NK-92 (cell line): Measurements from ENCODE around the gene ALDH5A1.

Experiments used
- DNase-seq: peaks from one replicate; lab custom pipeline; 2025; ENCODE audit not compliant: unreplicated experiment; lab: John Stamatoyannopoulos, UW

ALDH5A1 gene

DNA sequence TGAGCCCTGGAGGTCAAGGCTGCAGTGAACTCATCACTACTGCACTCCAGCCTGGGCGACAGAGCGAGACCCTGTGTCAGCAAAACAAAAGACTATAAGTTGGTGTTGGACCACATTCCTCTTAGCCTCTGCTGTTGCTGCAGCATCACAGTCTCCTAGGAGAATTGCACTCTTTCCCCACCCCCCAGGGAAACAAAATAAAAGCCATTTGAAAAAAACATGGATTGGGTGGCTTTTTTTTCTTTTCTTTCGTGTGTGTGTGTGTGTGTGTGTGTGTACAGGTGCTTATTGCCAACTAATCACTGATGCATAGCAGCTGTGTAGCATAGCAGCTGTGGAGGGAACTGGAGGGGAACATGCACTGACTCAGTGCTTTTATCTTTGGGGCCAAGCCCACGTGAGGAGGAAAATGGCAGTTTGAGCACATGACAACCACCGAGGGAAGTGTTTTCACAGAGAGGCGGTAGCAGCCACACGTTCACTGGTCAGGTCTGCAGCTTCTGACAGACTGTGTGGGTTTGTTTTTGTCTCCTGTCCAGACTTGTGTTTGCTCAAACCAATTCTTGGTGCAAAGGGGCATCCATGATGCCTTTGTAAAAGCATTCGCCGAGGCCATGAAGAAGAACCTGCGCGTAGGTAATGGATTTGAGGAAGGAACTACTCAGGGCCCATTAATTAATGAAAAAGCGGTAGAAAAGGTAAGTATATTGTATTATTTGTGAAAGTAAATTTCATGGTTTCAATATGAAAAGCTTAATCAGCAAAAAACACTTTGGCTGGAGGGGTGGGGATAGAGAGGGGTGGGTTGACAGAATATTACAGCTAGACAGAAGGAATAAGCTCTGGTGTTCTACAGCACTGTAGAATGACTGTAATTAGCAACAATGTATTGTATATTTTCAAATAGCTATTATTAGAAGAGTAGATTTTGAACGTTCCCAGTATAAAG, 27.7 kb downstream of the ALDH5A1 start:
- no peak for DNase-seq

- DNase-seq, result no peak
Observed at GRCh38 chr6:24524329-24524728, 29.6 kb downstream of the ALDH5A1 start.

DNA sequence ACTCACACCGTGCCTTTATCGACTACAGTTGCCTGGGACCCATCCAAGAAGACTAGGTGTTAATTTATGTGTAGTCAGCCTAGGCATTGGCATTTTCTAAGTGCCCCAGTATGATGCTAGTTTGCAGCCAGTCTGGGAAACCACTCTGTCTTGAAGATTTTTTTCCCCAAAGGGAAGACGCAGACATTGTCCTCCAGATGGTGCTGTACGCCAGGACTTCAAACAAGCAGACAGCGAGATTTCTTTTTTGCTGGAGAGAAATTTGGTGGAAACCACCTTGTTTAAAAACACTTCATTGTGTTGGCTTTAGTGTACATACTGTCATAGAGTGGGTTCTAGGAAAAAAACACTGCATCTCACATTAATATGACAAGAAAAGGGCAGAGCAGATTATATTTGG, 30.0 kb downstream of the ALDH5A1 start:
- no peak for DNase-seq

DNA sequence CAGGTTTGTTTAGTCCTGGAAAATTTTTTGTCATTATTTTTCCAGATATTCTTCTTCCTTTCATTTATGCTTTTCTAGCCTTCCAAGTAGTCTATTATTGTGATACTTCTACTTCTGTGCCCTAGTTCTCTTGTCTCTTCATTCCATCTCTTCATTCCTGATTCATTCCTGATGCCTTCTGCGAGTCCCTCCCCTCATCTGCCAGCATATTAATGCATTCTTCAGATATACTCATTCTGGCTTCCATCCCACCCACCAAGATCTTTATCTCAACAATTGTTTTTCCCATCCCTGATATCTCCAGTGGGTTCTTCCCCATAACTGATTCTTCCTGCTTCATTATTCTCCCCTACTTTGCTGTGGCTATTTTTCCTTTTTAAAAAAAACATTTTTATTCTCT, 35.2 kb downstream of the ALDH5A1 start:
- no peak for DNase-seq

- no peak for DNase-seq
Observed at GRCh38 chr6:24534329-24534728, 39.6 kb downstream of the ALDH5A1 start.

GRCh38 chr6:24535210-24535609, 40.4 kb downstream of the ALDH5A1 start:
- no peak for DNase-seq

DNA sequence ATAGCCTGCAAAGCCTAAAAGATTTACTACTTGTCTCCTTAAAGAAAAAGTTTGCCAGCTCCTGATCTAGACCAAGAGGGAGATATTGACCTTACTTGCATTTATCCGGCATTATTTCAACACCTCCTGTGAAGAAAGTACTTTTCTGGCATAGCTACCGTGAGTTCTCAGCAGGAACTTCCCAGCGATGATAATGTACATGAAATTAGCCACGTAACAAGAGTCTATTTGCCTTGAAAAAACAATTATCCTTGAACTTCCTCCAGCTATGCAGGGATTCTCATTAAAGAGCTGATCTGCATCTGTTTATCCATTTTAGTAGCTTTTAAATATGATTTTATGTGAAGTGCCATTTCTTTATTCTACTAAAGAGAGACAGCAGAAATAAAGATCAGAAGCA, 41.7 kb downstream of the ALDH5A1 start:
- no peak for DNase-seq

- DNase-seq, result no peak
Observed at GRCh38 chr6:24537082-24537699, 42.4 kb downstream of the ALDH5A1 start.

DNA sequence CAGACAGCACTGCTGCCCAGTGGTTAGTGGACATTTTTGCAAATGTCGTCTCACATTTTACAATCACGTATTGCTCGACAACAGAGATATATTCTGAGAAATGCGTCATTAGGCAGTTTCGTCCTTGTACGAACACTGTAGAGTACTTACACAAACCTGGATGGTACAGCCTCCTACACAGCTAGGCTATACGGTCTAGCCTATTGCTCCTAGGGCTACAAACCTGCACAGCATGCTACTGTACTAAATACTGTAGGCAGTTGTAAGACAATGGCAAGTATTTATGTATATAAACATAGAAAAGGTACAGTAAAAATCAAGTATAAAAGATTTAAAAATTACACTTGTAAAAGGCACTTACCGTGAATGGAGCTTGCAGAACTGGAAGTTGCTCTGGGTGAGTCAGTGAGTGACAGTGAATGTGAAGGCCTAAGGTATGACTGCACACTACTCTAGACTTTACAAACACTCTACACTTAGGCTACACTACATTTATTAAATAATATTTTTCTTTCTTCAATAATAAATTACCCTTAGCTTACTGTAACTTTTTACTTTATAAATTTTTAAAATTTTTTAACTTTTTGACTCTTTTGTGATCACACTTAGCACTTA, 43.1 kb downstream of the ALDH5A1 start:
- DNase-seq, result no peak

DNA sequence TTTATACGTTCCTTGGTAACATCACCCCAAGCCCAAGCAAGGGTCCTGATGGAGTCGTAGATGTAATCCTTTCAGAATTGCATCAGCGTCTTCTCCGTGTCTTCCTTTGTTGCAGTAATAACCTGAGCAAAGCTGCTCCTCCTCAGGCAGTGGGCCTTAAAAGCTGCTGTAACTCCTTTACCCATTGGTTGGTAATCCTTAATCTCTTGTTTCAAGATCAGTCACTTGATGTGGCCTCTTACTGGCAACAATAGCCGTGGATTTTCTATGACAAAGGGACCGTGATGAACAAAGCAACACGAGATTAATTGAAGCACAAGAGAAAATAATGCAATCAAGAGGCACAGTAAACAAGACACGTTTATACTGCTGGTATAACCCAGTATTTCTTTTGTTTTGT, 44.6 kb downstream of the ALDH5A1 start:
- DNase-seq, result no peak

DNA sequence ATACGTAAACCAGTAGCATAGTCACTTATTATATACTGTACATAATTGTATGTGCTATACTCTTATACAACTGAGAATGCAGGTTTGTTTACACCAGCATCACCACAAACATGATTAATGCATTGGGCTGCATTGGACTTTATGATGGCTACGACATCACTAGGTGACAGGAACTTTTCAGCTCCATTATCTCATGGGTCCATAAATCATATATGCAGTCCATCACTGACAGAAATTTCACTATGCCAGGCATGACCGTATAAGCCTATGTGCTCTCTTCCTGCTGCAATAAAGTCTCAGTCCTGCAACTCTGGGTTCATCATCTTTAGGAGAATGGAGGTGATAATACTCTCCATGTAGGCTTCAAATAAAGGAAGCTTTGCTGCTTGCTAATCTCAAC, 45.4 kb downstream of the ALDH5A1 start:
- no peak for DNase-seq

GRCh38 chr6:24543683-24544082, 48.9 kb downstream of the ALDH5A1 start:
- no peak for DNase-seq

DNA sequence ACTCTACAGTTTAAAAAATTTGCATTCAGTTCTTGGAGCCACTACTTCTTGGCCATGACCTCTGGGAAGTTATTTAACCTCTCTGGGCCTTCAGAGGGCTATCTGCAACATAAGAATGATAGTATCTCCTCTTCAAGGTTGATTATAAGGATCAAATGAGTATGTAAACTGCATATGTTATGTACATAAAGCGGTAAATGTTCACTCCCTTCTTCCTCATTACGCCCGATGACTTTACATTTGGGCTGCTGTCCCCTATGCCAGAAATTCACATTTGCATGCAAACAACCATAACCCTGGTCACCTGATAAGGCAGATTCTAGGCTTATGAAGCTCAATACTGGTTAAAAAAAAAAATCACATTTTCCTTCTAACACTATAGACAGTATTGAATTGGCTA, 50.4 kb downstream of the ALDH5A1 start:
- no peak for DNase-seq

GRCh38 chr6:24545691-24546090, 50.9 kb downstream of the ALDH5A1 start:
- no peak for DNase-seq

- DNase-seq, result no peak
Observed at GRCh38 chr6:24546439-24546838, 51.7 kb downstream of the ALDH5A1 start.

- no peak for DNase-seq
Observed at GRCh38 chr6:24547243-24547642, 52.5 kb downstream of the ALDH5A1 start.

- no peak for DNase-seq
Observed at GRCh38 chr6:24549158-24549557, 54.4 kb downstream of the ALDH5A1 start.

GRCh38 chr6:24549674-24550353, 55.0 kb downstream of the ALDH5A1 start:
- no peak for DNase-seq

DNA sequence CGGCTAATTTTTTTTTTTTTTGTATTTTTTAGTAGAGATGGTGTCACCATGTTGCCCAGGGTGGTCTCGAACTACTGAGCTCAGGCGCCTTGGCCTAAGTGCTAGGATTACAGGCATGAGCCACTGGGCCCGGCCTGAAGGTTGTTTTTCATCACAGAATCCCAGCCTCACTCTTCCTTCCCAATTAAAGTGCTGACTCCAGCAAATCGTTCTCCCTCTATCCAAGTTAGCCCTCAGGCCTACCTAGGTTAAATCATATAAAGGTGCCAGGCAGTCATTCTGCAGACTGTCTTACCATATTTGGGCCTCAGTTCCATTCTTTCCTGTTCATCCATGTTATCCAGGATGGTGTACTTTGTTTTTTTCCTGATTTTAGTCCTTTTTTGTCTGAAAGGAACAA, 56.4 kb downstream of the ALDH5A1 start:
- DNase-seq, result no peak

DNA sequence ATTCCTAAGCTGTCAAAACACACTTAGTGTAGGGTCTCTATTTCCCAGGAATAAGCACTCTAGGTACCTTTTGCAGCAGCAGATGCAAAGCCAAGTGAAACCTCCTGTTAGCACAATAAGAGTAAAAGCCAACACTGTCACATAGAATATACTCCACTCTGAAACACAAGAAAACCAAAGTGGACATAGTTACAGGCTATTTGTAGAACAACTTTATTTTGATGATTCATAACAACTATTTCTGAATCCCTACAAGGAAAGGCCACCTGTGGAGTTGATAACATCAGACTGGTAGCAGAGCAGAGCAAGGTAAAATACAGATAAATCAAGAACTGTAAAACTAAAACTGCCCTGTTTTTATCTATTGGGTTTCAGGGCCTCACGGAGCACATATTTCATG, 59.7 kb downstream of the ALDH5A1 start:
- DNase-seq, result no peak

DNA sequence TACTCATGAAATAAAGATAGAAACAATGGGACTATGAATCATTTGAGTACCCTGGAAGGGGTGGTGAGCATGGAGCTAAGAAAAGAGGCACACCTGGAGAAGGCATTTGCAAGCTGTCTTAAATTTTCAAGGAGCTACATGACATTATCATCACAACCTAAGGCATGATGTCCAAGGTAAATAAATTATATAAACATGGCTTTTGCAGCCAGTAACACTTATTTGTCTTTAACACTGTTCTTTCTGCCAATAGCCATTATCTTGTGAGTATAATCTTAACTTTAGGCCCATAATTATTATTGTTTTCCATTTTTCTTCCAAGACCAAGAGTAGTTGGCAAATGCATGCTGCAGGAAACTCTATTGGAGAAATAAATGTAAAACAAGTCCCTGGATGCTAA, 63.7 kb downstream of the ALDH5A1 start:
- DNase-seq, result no peak

- DNase-seq, result no peak
Observed at GRCh38 chr6:24564081-24564480, 69.3 kb downstream of the ALDH5A1 start.
